HG03520 (cell line): ENCODE results near the gene MAGEE1.
A peak's percentile ranks its signal among the peaks of the same experiment; 100 is the strongest.

Experiments used
- ATAC-seq: cut with Tn5 transposase; IDR thresholded peaks from one replicate; pipeline ENCODE4 v1.9.1; 2021; ENCODE audit warnings: mild to moderate bottlenecking, moderate library complexity; ENCODE audit not compliant: unreplicated experiment

Gene MAGEE1, protein sequence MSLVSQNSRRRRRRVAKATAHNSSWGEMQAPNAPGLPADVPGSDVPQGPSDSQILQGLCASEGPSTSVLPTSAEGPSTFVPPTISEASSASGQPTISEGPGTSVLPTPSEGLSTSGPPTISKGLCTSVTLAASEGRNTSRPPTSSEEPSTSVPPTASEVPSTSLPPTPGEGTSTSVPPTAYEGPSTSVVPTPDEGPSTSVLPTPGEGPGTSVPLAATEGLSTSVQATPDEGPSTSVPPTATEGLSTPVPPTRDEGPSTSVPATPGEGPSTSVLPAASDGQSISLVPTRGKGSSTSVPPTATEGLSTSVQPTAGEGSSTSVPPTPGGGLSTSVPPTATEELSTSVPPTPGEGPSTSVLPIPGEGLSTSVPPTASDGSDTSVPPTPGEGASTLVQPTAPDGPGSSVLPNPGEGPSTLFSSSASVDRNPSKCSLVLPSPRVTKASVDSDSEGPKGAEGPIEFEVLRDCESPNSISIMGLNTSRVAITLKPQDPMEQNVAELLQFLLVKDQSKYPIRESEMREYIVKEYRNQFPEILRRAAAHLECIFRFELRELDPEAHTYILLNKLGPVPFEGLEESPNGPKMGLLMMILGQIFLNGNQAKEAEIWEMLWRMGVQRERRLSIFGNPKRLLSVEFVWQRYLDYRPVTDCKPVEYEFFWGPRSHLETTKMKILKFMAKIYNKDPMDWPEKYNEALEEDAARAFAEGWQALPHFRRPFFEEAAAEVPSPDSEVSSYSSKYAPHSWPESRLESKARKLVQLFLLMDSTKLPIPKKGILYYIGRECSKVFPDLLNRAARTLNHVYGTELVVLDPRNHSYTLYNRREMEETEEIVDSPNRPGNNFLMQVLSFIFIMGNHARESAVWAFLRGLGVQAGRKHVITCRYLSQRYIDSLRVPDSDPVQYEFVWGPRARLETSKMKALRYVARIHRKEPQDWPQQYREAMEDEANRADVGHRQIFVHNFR

DNA sequence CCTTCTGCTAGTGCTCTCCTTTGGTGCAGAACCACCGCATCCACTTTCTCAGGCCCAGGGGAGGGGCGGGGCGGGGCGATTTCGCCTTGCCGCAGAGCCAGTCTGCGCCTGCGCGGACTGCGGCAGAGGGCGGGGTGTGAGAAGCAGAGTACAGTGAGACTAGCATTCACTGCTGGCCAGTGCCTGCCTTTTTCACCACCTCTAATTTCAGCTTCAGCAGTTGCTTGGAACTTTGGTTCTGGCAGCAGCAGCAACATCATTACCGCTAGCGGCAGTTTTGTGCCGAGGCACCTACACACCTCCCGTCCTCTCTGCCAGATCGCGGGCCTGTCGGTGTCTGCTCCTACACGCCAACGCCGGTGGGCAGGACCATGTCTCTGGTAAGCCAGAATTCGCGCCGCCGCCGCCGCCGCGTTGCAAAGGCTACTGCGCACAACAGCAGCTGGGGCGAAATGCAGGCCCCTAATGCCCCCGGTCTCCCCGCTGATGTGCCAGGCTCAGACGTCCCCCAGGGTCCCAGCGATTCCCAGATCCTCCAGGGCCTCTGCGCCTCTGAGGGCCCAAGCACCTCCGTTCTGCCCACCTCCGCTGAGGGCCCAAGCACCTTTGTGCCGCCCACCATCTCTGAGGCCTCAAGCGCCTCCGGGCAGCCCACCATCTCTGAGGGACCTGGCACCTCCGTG, at the start of gene MAGEE1:
Gene MAGEE1 (plus strand): TSS at position 151 of the 683 bp plus-strand sequence. CDS start 221 bp downstream, at position 372.
- ATAC-seq, result peak; percentile 82

DNA sequence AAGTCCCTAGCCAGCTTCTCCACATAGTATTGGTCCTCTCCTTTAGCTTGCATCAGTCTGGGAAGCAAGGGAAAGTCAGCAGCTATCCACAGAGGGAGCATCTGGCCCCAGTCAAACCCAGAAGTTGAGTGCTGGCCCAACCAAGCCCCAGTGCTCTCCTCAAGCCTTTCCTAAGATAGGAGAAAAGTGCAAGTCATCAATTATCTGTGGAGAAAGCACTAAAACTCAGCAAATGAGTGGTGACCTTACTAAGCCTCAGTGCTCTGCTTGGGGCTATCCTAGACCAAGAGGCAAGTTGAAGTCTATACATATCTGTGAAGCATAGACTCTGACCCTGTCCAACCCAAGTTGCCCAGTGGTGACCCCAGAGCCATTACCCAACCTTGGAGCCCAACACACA, 28.5 kb upstream of the MAGEE1 start:
- no peak for ATAC-seq

DNA sequence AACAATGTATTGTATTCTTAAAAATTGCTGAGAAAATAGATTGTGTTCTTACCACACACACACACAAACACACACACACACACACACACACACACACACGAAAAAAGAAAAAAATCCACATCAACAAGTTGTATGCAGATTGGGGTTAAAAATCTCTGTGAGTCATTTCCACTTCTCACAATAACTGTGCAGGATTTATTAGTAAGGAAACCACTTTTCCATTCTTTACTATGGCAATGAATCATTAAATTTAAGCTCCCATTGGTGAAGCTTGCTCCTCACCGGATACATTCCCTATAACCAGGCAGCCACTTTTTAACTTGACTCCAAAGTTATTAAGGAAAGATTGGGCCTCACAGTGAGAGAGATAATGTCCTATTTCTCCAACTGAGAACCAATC, 19.7 kb upstream of the MAGEE1 start:
- ATAC-seq, result no peak

- ATAC-seq, result no peak
These were observed 7.3 kb upstream of the MAGEE1 start for GRCh38 chrX:76420237-76420636.

GRCh38 chrX:76428243-76429130, 977 bp downstream of the MAGEE1 start:
- peak; percentile 28 for ATAC-seq

DNA sequence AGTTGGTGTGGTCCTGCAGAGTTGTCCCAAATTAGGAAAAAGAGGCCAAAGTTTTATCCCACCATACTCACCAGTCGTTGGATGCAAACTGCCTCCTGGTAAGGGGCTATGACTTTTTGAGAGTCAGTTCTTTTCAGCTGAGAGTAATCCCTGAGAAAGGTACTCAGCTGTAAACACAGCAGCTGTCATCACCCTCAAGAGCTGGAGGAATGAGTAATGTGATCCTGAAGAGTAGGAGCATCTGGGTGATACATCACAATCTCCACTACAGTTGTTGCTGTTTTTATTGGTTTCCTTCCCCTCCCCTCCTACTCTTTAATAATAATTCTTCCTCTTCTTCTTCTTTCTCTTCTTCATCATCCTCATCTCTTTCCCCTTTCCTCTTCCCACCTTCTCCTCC, 5.7 kb downstream of the MAGEE1 start:
- ATAC-seq, result no peak

DNA sequence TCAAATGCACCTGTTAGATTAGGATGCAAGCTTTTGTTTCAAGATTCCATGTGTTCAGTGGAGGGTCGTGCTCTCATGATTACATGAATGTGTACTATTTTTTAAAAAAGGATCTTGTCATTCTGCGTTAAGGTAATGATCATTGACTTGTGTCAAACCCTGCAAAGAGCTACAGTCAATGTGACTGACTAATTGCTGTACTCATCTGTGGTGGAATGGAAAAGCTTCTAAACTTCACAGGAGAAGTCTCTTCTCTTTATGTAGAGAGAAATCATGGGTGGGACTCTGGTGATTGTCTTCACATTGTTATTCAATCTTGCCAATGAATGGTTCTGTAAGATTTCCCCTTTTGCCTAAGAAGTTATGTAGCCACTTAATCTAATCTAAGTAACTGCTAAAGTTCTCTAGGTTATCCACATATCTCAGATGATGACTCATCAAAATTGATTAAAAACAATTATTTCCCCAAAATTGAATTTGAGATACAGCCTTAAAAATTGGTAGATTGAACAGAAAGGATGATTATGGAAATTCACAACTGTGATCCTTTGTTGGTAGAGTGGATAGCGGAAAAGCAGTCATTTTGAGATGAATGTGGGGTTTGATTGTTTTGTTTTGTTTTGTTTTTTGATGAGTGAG, 6.7 kb downstream of the MAGEE1 start:
- no peak for ATAC-seq

DNA sequence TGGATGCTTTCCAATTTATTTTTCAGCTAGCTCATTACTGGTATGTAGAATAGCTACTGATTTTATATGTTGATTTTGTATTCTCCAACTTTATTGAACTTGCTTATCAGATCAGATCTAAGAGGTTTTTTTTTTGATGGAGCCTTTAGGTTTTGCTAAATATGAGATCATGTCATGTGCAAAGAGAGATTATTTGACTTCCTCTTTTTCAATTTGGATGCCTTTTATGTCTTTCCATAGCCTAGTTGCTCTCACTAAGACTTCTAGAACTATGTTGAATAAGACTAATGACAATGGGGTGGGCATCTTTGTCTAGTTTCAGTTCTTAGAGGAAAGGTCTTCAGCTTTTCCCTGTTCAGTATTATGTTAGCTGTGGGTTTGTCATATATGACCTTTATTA, 11.7 kb downstream of the MAGEE1 start:
- ATAC-seq, result no peak

DNA sequence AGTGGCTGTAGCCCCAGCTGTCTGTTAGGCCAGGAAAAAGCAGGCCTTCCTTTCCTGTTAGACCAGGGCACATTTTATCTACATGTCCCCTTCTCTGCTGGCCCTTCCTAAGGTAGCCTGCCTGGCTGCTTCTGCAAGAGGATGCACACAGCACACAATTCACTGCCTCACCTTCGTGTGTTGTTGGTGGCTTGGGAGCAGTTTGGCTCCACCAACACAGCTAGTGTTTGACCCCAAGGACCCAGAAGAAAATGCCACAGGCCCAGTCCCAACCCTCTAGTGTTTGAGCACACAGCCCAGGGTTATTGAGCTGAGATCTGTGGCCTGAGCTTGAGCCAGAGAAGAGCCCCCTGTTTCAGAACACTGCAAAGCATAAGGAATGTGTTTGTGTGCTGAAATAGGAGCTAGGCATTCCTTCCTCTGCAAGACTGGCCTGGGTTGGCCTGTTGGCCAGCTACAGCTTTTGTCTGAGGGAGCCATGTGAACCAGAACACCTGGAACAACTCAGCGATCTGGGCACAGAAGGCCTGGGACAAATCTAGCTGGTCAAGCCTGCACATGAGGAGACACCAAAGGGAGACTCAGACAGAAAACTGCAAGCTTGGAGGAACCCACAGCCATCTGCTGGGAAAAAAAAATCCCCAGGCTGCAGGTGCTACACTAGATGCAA, 26.4 kb downstream of the MAGEE1 start:
- ATAC-seq, result no peak

GRCh38 chrX:76454456-76454927, 27.0 kb downstream of the MAGEE1 start:
- ATAC-seq, result peak; percentile 80

- no peak for ATAC-seq
These were observed 49.8 kb downstream of the MAGEE1 start for GRCh38 chrX:76477353-76477752.
